SU-DHL-6 (cell line): ENCODE results near the gene ALCAM.

Experiments
- EZH2phosphoT487 ChIP-seq: fragments of 200-600 bp; sonication (generic), shearing (Covaris generic); conservative IDR thresholded peaks from 2 replicates; pipeline ENCODE4 v1.6.1; 2018; ENCODE audit warnings: mild to moderate bottlenecking, antibody characterized with exemption, low read length, moderate library complexity, mixed read lengths
- TF ChIP-seq, protein P1 (sequence below): fragments of 200-600 bp; sonication (generic); IDR thresholded peaks from one replicate; pipeline ENCODE4 v1.5.1; 2017; ENCODE audit warnings: antibody characterized with exemption, mild to moderate bottlenecking, low read length, moderate library complexity; ENCODE audit not compliant: insufficient read depth, poor library complexity, severe bottlenecking

DNA sequence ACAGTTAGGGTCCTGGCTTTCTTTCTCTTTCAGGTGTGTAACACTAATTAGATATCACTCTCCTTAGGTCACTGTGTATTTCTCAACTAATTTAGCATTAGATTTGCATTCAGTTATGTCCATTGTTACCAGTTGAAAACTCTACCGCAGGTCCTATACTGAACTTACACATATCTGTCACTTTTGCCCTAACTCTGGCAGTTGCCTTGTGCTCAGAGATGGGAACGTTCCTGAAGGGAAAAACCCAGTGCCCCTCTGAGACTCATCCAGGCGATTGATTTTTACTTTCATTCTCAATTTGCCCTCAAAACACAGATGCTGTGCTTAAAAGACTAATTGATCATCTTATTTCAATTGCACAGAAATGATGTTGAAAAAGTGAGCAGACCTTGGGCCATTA is 249.1 kb downstream of the ALCAM start:
- TF ChIP-seq, protein P1, sequence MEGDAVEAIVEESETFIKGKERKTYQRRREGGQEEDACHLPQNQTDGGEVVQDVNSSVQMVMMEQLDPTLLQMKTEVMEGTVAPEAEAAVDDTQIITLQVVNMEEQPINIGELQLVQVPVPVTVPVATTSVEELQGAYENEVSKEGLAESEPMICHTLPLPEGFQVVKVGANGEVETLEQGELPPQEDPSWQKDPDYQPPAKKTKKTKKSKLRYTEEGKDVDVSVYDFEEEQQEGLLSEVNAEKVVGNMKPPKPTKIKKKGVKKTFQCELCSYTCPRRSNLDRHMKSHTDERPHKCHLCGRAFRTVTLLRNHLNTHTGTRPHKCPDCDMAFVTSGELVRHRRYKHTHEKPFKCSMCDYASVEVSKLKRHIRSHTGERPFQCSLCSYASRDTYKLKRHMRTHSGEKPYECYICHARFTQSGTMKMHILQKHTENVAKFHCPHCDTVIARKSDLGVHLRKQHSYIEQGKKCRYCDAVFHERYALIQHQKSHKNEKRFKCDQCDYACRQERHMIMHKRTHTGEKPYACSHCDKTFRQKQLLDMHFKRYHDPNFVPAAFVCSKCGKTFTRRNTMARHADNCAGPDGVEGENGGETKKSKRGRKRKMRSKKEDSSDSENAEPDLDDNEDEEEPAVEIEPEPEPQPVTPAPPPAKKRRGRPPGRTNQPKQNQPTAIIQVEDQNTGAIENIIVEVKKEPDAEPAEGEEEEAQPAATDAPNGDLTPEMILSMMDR = no peak
- no peak for TF ChIP-seq EZH2phosphoT487
